Measurements from ENCODE around the gene AKAP9.

Gene AKAP9

DNA sequence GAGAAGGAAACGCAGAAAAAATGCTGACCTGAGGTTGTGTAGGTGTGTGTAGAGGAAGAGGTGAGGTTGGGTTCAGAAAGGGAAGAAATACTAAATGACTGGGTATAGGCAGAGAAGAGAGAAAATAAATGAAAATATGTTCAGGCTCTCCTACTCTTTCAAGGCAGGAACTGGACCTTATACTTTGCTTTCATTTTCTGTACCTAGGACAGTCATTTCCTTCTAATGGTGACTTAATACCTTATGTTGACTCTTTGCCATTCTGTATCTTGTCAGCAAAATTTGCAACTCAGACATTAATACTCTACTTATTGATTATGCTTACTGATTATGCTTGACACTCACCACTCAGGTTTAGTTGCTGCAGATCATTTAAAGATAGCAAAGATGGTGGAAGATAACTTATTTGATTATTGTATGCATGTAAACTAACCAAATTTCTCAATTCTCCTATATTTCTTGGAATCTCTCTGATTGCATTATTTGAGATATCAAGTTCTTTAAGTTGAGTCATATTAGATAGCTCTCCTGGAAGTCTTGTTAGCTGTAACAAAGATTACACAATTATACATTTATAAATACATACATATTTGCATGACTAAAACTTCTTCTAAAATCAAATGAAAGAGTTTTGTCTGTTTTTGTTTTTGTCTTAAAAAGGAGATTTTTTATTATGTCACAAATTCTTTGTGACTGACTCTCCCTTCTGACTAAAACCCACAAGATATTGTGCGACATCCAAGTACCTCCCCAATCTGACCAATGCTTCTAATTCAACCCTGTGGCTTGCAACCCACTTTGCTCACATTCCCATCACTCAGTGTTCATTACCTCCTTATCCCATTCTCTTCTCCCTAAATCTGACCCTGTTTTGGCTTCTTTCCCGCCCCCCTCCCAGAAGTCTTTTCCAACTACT is 218.3 kb downstream of the AKAP9 start:
- DNase-seq (ENCODE audit: low read depth, low spot score), result peak; percentile 73
- ChIA-PET CTCF (interaction anchor here (5.5 kb wide), 1 partner anchor 20 kb away, joined by 30 read pairs; the partner anchor contains the start of gene LRRD1), POLR2A (no interaction called here)
- H3K4me3 ChIP-seq (ENCODE audit: low read depth, low read length), result no peak overlapping the region
- TF ChIP-seq, protein P1, sequence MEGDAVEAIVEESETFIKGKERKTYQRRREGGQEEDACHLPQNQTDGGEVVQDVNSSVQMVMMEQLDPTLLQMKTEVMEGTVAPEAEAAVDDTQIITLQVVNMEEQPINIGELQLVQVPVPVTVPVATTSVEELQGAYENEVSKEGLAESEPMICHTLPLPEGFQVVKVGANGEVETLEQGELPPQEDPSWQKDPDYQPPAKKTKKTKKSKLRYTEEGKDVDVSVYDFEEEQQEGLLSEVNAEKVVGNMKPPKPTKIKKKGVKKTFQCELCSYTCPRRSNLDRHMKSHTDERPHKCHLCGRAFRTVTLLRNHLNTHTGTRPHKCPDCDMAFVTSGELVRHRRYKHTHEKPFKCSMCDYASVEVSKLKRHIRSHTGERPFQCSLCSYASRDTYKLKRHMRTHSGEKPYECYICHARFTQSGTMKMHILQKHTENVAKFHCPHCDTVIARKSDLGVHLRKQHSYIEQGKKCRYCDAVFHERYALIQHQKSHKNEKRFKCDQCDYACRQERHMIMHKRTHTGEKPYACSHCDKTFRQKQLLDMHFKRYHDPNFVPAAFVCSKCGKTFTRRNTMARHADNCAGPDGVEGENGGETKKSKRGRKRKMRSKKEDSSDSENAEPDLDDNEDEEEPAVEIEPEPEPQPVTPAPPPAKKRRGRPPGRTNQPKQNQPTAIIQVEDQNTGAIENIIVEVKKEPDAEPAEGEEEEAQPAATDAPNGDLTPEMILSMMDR (IDR thresholded peaks at IDR 0.05; ENCODE audit: insufficient read depth, low read length, missing control alignments), result no peak
